M059J (cell line): Measurements from ENCODE around the gene CLEC16A. TPM values are rescaled to one million over a fixed set of nuclear protein-coding genes. Genes with fewer than 3 reads are reported as not detected.
A peak's percentile ranks its signal among the peaks of the same experiment; 100 is the strongest.
"Not testable (repeated sequence)": the region's sequence is repeated elsewhere in the genome, so short reads cannot be mapped to it uniquely, and the experiment has no call there.

Experiments used
- DNase-seq: peaks from one replicate; pipeline ENCODE4 v3.0.0-alpha.2; 2012; ENCODE audit warnings: low read depth
- total RNA-seq: library from RNA; depleted of rRNA; stranded (reverse); fragments of >200 nt; shearing (Covaris generic); gene quantifications from 2 replicates; pipeline ENCODE4 v1.2.3, GENCODE V29; 2014

The CLEC16A gene
- total RNA-seq, 1 experiment from 2014 or later, result 15.6 TPM

GRCh38 chr16:10940501-10941079, 3.8 kb upstream of the CLEC16A start:
- peak; percentile 29 for DNase-seq

DNA sequence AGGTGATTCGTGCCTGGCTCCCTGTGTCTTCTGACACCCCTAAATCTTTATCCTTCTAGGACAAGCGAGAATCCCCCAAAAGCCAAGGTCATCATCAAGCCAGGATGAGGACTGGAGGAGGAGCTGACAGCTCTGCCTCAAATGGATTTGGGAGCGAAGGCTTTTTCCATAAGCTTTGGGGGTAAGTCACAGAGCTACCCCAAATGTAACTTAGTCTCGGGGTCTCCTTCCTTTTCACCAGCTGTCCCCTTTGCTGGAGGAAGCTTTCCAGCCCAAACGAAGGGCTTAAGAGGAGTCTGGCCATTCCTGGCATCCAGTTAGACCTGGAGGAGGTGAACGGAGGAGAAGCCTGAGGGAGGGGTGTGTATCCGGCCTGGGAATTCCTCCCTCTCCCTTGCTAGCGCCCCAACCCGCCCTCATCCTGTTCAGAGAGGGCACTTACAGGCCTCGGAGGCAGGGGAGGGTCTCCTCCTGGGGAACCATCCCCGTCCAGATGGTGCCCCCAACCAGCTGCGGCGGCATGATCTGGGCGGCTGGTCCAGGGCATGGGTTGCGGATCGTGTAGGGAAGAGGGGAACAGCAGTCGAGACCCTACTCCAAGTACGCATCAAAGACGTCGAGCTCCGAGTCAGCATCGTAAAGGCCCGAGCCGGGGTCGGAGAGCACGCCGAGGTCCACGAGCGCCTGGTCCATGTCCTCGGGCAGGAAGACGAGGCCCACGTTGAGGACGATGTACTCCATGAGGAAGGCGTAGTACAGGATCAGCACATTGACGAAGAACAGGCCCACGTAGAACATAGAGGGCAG, 3.0 kb upstream of the CLEC16A start:
- DNase-seq, result peak; percentile 38

- DNase-seq, result not testable (repeated sequence)
These were observed 2.4 kb upstream of the CLEC16A start for GRCh38 chr16:10941935-10942351.

GRCh38 chr16:10942352-10943063, 1.9 kb upstream of the CLEC16A start, which contains the start of gene DEXI:
Gene DEXI (minus strand): TSS chr16:10942468. CDS start chr16:10942005, 463 bp downstream.
- peak; percentile 87 for DNase-seq

DNA sequence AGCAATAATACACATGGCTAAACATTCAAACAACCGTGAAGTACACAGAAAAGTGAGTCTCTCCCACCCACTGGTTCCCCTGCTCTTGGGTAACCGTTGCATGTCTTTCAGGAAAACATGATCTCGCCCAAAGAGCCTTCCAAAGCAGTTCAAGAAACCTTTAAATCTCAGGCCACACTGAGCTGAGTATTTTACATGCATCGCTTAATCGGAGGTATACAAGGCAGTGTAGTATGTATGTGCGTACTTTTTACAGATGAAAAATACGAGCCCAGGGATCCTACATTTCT, 1.4 kb upstream of the CLEC16A start:
- no peak for DNase-seq

GRCh38 chr16:10945065-10945787, 862 bp downstream of the CLEC16A start:
- no peak for DNase-seq

- no peak for DNase-seq
These were observed 1.9 kb downstream of the CLEC16A start for GRCh38 chr16:10946308-10946707.

GRCh38 chr16:10947211-10947787, 2.9 kb downstream of the CLEC16A start:
- no peak for DNase-seq

DNA sequence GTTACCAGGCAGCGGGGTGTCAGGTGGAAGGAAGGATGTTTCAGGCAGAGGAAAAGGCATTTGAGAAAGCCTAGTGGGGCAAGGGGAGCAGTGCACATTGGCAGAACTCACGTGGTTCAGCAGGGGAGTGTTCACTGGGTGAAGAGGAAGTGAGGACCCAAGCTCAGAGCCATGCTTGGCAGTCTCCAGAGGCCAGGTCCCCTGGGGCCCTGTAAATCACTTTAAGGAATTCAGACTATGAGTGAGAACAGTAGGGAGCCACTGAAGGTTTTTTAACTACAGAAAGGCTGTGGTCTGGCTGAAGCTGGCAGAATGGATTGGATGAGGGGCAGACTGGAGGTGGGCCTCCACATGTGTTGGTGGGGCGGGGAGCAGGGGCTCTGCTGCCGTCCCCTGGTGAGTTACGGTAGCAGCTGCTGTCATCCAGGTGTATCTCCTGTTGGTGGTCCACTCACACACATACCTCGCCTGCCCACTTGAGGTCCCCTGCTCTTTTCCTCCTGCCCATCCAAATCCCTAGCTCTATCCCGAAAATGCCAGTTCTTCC, 5.1 kb downstream of the CLEC16A start:
- DNase-seq, result peak; percentile 74

- peak; percentile 36 for DNase-seq
These were observed 6.0 kb downstream of the CLEC16A start for GRCh38 chr16:10950393-10950792.

DNA sequence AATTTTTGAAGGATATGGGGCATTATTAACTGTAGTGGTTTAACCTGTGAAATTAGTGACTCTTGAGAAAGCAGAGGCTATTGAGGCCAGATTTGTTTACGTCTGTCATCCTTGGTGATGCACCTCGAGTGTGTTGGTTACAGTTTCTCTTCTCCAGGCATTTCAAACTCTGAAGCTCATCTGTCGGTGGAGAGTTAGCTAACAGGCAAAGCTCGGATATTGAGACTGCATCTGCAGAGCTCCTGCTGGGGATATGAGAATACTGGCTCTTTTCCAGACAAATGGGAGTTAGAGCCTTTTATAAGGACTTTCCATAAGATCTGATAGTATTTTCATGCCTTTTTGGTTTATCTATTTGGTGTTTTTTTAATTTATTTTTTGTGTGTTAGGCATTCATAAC, 6.7 kb downstream of the CLEC16A start:
- DNase-seq, result no peak

DNA sequence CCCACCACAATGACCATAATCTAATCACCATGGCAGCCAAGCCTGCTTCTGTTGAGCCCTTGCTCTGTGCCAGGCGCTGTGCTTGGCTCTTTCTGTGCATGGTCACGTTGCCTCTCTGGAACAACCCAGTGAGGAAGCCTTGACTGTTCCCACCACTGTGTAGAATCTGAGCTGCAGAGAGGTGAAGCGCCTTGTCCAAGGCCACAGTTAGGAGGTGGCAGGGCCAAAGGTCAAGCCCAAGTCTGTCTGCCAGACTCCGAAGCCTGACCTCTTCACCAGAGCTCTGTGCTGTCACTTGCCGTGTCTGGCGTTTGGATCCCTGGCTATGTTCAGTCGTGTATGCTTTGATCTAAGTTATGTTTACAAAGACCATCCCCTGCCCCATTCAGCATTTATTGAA, 10.5 kb downstream of the CLEC16A start:
- DNase-seq, result no peak

- DNase-seq, result peak; percentile 72
These were observed 13.6 kb downstream of the CLEC16A start for GRCh38 chr16:10957771-10958482.

DNA sequence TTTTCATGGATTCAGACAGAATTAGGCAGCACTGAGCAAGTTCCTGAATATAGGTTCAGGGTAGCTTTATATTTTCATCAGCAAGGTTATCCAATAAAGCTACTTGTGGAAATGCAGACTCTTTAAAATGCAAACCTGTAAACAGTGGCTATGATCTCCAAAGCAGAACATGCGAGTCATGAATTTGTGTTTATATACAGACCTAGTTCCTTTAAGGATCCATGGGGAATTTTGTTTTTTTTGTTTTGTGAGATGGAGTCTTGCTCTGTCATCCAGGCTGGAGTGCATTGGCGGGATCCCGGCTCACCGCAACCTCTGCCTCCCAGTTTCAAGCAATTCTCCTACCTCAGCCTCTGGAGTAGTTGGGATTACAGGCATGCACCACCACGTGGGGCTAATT, 14.8 kb downstream of the CLEC16A start:
- peak; percentile 72 for DNase-seq

GRCh38 chr16:10961231-10961630, 16.9 kb downstream of the CLEC16A start:
- peak; percentile 93 for DNase-seq

DNA sequence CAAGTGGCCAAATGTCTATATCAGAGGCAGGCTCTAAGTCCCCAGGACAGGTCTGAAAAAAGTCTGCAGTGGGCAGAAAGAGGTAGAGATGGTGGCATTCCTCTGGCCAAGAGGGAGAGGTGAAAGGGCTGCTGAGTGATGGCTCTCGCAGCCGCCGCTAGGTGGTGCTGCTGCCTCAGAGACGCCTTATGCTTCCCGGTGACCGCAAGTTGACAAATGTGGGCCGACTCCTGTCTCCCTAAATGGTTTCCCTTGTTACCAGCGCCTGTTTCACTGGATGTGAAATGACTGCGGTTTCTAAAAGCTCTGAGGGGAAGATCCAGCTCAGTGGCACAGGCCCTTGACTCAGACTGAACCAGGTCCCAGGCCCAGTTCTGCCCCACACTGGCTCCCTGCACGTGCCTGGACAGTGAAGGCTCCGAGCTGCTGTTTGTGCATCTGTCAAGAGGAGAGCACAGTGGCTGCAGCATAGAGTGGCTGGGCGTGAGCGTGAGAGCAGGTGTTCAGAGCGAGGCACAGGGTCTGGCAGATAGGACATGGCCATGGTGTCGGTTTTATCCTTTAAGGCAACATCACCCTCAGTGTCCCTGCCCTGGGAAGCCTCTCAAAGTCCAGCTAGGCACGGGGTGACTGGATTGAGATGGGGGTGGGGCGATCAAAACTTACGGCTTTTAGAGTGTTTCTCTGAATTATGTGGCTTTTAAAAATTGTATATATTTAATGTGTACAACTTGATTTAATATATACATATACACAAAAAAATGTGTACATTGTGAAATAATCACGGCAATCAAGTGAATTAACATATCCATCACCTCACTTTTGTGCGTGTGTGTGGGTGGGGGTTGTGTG, 19.9 kb downstream of the CLEC16A start:
- peak; percentile 88 for DNase-seq

- DNase-seq, result no peak
These were observed 20.5 kb downstream of the CLEC16A start for GRCh38 chr16:10964891-10965326.

DNA sequence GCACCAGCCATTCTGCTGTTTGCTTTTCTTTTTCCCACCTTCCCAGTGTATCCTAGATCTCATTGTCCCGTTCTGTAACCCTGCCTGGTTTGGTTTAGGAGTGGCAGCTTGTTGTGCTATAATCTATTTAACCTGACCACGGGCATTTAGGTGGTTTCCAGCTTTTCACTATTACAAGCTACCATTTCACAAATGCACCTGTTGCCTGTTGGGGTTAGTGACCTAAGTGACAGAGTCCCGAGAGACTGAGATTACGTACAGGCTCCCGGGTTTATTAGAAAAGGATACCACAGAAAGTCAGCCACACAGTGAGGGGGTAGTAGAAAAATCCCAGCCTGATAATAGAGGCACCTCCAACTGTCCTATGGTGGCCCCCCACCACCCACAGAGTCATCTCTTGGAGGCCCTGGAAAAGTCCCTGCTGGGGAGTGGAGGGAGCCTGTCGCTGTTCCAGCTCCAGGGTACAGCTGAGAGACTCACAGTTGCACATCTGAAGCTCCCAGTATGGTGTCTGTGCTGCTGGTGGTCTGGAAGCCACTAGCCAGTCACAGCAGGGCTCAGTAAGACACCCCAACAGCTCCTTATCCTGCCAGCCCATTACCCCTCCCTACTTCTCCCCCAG, 21.2 kb downstream of the CLEC16A start:
- no peak for DNase-seq

- DNase-seq, result no peak
These were observed 21.8 kb downstream of the CLEC16A start for GRCh38 chr16:10966129-10966528.
